Measurements from ENCODE around the gene FARP2.

The FARP2 gene

GRCh38 chr2:241323778-241324177 lies 32.3 kb upstream of the FARP2 start:
- DNase-seq (ENCODE audit: low spot score), result no peak
- in situ Hi-C loops (cut with MboI; ENCODE audit: low pct_unique_long_range_greater_than_20kb, low sequenced_read_pairs, unreplicated experiment), result no loop called here
- TF ChIP-seq CTCF (IDR thresholded peaks at IDR 0.05; ENCODE audit: extremely low read depth, insufficient read depth, missing control alignments), result no peak

GRCh38 chr2:241324775-241325174 lies 31.3 kb upstream of the FARP2 start:
- in situ Hi-C loops (cut with MboI; ENCODE audit: low pct_unique_long_range_greater_than_20kb, low sequenced_read_pairs, unreplicated experiment), result no loop called here
- no peak for TF ChIP-seq CTCF (IDR thresholded peaks at IDR 0.05; ENCODE audit: extremely low read depth, insufficient read depth, missing control alignments)

GRCh38 chr2:241325257-241325656 lies 30.8 kb upstream of the FARP2 start:
- TF ChIP-seq CTCF (IDR thresholded peaks at IDR 0.05; ENCODE audit: extremely low read depth, insufficient read depth, missing control alignments), result no peak
- DNase-seq (ENCODE audit: low spot score), result no peak
- in situ Hi-C loops (cut with MboI; ENCODE audit: low pct_unique_long_range_greater_than_20kb, low sequenced_read_pairs, unreplicated experiment), result no loop called here

More at GRCh38 chr2:241324775-241325174, 31.3 kb upstream of the FARP2 start:
- no peak for DNase-seq (ENCODE audit: low spot score)

- TF ChIP-seq CTCF (IDR thresholded peaks at IDR 0.05; ENCODE audit: extremely low read depth, insufficient read depth, missing control alignments), result no peak
- in situ Hi-C loops (cut with MboI; ENCODE audit: low pct_unique_long_range_greater_than_20kb, low sequenced_read_pairs, unreplicated experiment), result no loop called here
- DNase-seq (ENCODE audit: low spot score), result no peak
Observed at GRCh38 chr2:241329669-241330615, 26.1 kb upstream of the FARP2 start.

- no peak for DNase-seq (ENCODE audit: low spot score)
- in situ Hi-C loops (cut with MboI; ENCODE audit: low pct_unique_long_range_greater_than_20kb, low sequenced_read_pairs, unreplicated experiment), result no loop called here
- no peak for TF ChIP-seq CTCF (IDR thresholded peaks at IDR 0.05; ENCODE audit: extremely low read depth, insufficient read depth, missing control alignments)
Observed at GRCh38 chr2:241330616-241330981, 25.5 kb upstream of the FARP2 start.

GRCh38 chr2:241334813-241335212 lies 21.3 kb upstream of the FARP2 start:
- in situ Hi-C loops (cut with MboI; ENCODE audit: low pct_unique_long_range_greater_than_20kb, low sequenced_read_pairs, unreplicated experiment), result no loop called here
- DNase-seq (ENCODE audit: low spot score), result no peak
- TF ChIP-seq CTCF (IDR thresholded peaks at IDR 0.05; ENCODE audit: extremely low read depth, insufficient read depth, missing control alignments), result no peak
